Fibroblast of the conjunctiva (primary cell): ENCODE measurements around the gene PPY.
"Not testable (repeated sequence)": the region's sequence is repeated elsewhere in the genome, so short reads cannot be mapped to it uniquely, and the experiment has no call there.

Experiments used
- DNase-seq: peaks from one replicate; pipeline ENCODE4 v3.0.0-alpha.2; 2010; ENCODE audit warnings: low read depth

Gene PPY

GRCh38 chr17:43905400-43905984 is 36.8 kb downstream of the PPY start:
- no peak for DNase-seq

GRCh38 chr17:43901861-43902589 is 40.3 kb downstream of the PPY start:
- DNase-seq, result no peak

DNA sequence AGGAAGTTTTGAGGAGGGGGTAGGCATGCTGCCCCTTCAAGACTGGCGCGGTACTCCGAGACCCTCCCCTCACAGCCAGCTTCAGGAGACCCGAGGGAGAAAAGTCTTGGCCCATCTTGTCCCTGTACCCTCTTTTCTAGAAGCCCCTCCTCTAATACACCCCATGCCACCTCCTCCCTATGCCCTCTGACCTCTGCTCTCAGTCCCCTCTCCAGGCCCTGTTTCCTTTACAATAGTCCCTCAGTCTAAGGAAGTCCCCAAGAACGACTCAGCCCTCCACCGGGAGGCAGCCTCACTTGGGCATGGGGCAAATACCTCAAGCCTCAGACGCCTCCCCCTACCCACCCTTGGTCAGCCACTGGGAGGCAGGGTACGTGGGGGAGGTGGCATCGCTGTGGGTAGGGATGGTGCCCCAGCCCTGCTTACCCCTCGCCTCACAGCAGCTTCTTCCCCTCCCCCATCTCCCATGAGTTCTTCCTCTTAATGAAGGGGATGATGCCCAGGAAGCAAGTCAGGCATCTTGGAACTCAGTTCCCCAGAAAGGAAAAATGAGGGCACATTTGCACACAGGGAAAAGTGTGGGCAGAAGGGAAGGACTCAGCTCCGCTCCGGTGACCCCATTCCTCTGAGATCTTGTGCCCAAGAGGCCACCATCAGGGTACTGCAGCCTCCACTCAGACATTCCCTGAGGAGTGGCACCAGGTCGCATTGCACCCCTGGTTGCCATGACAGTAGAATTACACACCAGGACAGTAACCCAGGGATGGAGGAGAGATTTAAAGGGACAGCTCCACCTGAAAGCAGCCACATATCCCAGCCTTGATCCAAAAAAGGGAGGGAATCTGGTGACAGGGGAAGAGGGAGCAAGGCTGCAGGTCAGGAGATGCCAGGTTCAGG is 41.2 kb downstream of the PPY start:
- no peak for DNase-seq

DNA sequence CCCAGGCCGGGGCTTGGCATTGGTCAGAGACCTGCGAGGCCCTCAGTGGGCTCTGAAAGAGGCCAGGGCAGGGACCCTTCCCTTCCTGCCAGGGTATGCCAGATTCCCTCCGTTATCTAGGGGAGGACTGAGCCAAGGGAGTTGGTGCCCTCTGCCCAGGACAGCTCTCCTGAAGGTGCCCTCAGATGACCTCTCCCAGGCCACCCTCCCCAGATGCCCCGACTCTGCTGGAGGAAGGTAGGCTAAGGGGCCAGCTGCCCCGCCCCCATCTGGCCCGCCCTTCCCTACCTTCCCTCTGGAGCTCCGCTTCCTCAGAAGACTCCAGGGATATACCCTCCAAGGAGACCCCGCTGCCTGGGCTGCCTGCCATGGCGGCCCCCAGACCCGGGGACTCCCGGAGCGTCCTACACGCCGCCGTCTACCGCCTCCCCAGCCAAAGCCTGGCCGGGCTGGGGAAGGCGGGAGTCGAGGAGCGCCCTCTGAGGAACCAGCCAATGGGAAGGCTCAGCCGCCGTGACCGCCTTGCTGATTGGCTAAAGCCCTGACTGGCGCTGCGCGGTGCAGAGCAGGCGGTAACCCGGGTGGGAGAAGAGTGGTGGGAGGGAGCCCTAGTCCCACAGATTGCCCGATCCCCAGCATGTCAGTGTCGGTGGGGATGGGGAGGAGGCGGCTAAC is 42.0 kb downstream of the PPY start:
- peak; percentile 42 for DNase-seq

DNA sequence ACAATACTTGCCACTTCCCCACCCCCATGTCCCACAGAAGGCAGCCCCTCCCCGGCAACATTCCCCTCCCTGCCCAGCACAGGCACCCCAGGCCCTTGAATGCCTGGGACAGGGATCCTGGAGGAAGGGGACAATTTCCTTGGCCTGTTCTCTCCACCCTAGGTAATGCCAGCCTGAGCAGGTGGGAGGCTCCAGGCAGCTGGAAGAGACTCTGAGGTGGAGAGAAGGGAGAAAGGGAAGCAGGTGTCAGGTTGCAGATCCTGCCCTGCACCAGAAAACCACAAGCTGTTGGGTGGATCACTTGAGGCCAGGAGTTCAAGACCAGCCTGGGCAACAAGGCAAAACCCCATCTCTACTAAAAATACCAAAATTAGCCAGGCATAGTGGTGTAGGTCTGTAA is 43.8 kb downstream of the PPY start:
- no peak for DNase-seq

- DNase-seq, result no peak
Measured at GRCh38 chr17:43897831-43898230, 44.4 kb downstream of the PPY start.

DNA sequence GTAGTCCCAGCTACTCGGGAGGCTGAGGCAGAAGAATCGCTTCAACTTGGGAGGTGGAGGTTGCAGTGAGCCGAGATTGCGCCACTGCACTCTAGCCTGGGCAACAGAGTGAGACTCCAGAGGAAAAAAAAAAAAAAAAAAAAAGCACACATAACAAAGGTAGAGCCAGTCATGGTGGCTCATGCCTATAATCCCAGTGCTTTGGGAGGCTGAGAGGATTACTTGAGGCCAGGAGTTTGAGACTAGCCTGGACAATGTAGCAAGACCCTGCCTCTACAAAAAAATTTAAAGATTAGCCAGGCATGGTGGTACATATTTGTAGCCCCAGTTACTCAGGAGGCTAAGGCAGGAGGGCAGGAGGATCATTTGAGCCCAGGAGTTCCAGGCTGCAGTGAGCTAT is 47.8 kb downstream of the PPY start:
- not testable (repeated sequence) for DNase-seq

DNA sequence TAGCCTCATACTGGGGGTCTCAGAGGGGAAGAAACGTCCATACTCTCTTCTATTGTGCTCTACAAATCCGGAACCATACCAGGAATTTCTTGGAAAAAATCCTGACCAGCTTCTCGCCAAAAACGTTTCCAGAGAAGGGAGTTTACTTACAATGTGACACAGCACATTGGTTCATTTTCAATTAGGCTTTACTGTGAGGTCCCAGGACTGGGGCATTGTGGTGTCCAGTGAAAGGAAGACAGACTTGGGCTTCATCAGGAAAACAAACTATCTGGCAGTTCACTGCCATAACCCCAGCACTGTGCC is 49.7 kb downstream of the PPY start:
- DNase-seq, result no peak

DNA sequence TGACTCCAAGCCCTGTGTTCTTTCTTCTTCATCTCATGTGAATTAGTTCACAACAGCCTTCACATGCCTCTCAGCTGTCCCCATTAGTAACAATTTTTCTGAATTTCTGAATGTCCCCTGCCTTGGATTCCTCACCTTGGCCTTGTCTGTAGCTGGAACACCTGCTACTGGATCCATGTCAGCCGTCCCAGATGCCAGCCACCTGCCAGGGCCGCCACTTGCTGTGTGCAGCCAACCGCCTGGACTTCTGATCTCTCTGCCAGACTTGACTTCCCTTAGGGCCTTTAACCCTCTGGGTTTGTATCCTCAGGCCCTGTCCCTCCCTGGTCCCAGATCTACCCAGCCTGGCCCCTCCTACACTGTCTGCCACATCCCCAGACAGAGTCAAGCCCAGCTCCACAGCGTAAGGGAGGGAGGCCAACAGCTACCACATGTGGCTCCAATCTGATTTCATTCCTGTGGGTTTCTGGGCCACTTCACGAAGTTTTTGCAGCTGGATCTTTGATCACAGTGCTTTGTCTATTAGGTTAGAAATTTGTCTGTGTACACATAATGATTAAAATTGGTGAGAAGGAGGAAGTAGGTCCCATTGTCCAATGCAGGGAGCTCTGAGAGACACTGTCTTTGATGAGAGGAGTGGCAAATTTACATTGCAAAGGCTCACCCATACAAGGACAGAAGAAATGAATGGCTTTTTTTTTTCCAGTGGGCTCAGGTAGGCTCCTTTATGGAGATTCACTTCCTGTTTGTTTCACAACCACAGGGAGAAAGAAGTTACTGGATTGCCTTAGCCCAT is 50.2 kb downstream of the PPY start:
- no peak for DNase-seq
